ENCODE data around the gene C16orf92. TPM values are rescaled to one million over a fixed set of nuclear protein-coding genes. Genes with fewer than 3 reads are reported as not detected.
"Not testable (repeated sequence)": the region's sequence is repeated elsewhere in the genome, so short reads cannot be mapped to it uniquely, and the experiment has no call there.

Gene C16orf92
- total RNA-seq, 1 donor from 2014 or later = not detected

GRCh38 chr16:30015450-30015849, 7.5 kb upstream of the C16orf92 start:
- H3K9me3 ChIP-seq (ENCODE audit: low read depth); DNase-seq (ENCODE audit: low spot score); H2AFZ ChIP-seq (replicated peaks); H3K4me1 Mint-ChIP-seq; H3K4me2 ChIP-seq; H3K4me3 Mint-ChIP-seq; H3K9ac ChIP-seq; H3K27ac ChIP-seq; H4K20me1 ChIP-seq (ENCODE audit: low read depth); H3K9me3 Mint-ChIP-seq; H3K79me2 ChIP-seq (ENCODE audit: low read depth); H3K36me3 Mint-ChIP-seq; H3K36me3 ChIP-seq; H3K4me3 ChIP-seq; H3K27ac Mint-ChIP-seq: not testable (repeated sequence)
- peaks cover 11% of the 10 kb centered on the region for H3K4me1 ChIP-seq
- peaks cover 26% of the 10 kb centered on the region for H3K27me3 ChIP-seq
- H3F3A ChIP-seq (ENCODE audit: low read depth) = peaks cover 15% of the 10 kb centered on the region
- peaks cover 16% of the 10 kb centered on the region for H3K27me3 Mint-ChIP-seq (ENCODE audit: insufficient read depth, low read depth)

GRCh38 chr16:30016555-30017276, 6.3 kb upstream of the C16orf92 start:
- Histone ChIP-seq H4K20me1 (ENCODE audit: low read depth) (no peaks in the 10 kb centered on the region), H3K79me2 (ENCODE audit: low read depth) (no peaks in the 10 kb centered on the region), H3K27me3 (peaks cover 19% of the 10 kb centered on the region), H3K4me2 (no peak overlapping the region), H3K4me3 (no peak overlapping the region), H2AFZ (replicated peaks) (no peak overlapping the region), H3K27ac (no peak overlapping the region), H3K9me3 (ENCODE audit: low read depth) (no peaks in the 10 kb centered on the region), H3K36me3 (no peaks in the 10 kb centered on the region), H3K9ac (no peak overlapping the region), H3K4me1 (peaks cover 6% of the 10 kb centered on the region), H3F3A (ENCODE audit: low read depth) (peaks cover 7% of the 10 kb centered on the region)
- H3K4me1 Mint-ChIP-seq = peaks cover 8% of the 10 kb centered on the region
- no peak overlapping the region for H3K4me3 Mint-ChIP-seq
- TF ChIP-seq CTCF (IDR thresholded peaks at IDR 0.05) (no peak), EZH2 (IDR thresholded peaks at IDR 0.05) (no peak), EZH2phosphoT487 (IDR thresholded peaks at IDR 0.05) (no peak)
- DNase-seq (ENCODE audit: low spot score) = no peak
- H3K9me3 Mint-ChIP-seq = peaks cover 2% of the 10 kb centered on the region
- H3K36me3 Mint-ChIP-seq = no peaks in the 10 kb centered on the region
- peaks cover 20% of the 10 kb centered on the region for H3K27me3 Mint-ChIP-seq (ENCODE audit: insufficient read depth, low read depth)
- H3K27ac Mint-ChIP-seq = no peak overlapping the region

GRCh38 chr16:30017277-30017656, 5.7 kb upstream of the C16orf92 start:
- Histone ChIP-seq H3K27me3 (peaks cover 14% of the 10 kb centered on the region), H4K20me1 (ENCODE audit: low read depth) (no peaks in the 10 kb centered on the region), H2AFZ (replicated peaks) (no peak overlapping the region), H3K4me3 (no peak overlapping the region), H3K4me1 (peaks cover under 1% of the 10 kb centered on the region), H3K9ac (no peak overlapping the region), H3K4me2 (no peak overlapping the region), H3K27ac (no peak overlapping the region), H3K36me3 (no peaks in the 10 kb centered on the region), H3F3A (ENCODE audit: low read depth) (peaks cover 1% of the 10 kb centered on the region), H3K79me2 (ENCODE audit: low read depth) (no peaks in the 10 kb centered on the region), H3K9me3 (ENCODE audit: low read depth) (no peaks in the 10 kb centered on the region)
- no peak overlapping the region for H3K27ac Mint-ChIP-seq
- no peaks in the 10 kb centered on the region for H3K36me3 Mint-ChIP-seq
- TF ChIP-seq EZH2 (IDR thresholded peaks at IDR 0.05) = no peak
- TF ChIP-seq EZH2phosphoT487 (IDR thresholded peaks at IDR 0.05) = no peak
- TF ChIP-seq CTCF (IDR thresholded peaks at IDR 0.05) = no peak
- H3K27me3 Mint-ChIP-seq (ENCODE audit: insufficient read depth, low read depth) = peaks cover 16% of the 10 kb centered on the region
- no peaks in the 10 kb centered on the region for H3K9me3 Mint-ChIP-seq
- H3K4me1 Mint-ChIP-seq = peaks cover 3% of the 10 kb centered on the region
- H3K4me3 Mint-ChIP-seq = peak overlapping the region; percentile 51
- DNase-seq (ENCODE audit: low spot score) = no peak

- not testable (repeated sequence) for H3K36me3 ChIP-seq; H3K27me3 ChIP-seq; DNase-seq (ENCODE audit: low spot score); H3K4me3 Mint-ChIP-seq; H4K20me1 ChIP-seq (ENCODE audit: low read depth); H3K9me3 Mint-ChIP-seq; H3K36me3 Mint-ChIP-seq; H3K79me2 ChIP-seq (ENCODE audit: low read depth); H3K4me1 ChIP-seq; H3K9ac ChIP-seq; H3K9me3 ChIP-seq (ENCODE audit: low read depth); H3K4me3 ChIP-seq; H3K4me2 ChIP-seq; H3K27ac Mint-ChIP-seq; H3K27ac ChIP-seq; H3F3A ChIP-seq (ENCODE audit: low read depth); H2AFZ ChIP-seq (replicated peaks); H3K4me1 Mint-ChIP-seq
- peaks cover 16% of the 10 kb centered on the region for H3K27me3 Mint-ChIP-seq (ENCODE audit: insufficient read depth, low read depth)
Measured at GRCh38 chr16:30017937-30018336, 5.1 kb upstream of the C16orf92 start.

Measured in neural progenitor cell (in vitro differentiated cells).